ENCODE measurements around the gene RHOBTB1.
"Not testable (repeated sequence)": the region's sequence is repeated elsewhere in the genome, so short reads cannot be mapped to it uniquely, and the experiment has no call there.

Gene RHOBTB1

DNA sequence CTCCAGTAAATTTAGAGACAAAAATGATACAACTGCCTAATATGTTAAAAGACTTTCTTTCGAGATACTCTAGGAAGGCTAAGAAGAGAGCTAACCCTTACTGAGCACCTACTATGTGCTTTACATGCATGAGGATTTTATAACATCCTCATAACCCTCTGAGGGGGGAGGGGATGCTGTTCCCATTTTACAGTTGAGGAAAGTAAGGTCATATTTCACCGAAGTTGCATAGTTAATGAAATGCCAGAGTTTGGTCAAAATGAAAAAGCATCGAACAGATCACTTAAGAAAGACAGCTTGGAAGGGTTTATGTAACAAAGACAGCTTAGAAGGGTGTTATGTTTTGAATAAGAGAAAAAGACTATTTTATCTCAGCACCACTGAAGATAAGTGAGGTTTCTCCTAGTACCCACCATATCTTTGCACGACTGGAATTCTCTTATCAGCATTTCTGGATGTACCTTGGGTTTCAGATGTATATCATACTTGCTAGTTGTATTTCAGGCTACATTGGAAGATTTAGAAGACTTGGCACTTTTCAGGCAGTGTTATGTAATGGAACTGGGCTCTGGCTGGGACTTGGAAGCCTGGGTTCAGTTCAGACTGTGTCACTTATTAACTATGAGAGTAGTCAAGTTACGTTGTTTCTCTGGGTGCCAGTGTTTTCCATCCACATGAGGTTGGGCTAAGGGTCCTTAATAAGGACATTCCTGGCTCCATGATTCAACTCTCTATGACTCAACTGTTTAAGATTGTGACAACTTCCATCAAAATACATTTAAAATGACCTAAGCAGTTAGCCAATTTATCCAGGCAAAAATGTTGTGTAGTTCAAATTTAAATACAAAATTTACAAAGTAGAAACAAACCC is 6.0 kb downstream of the RHOBTB1 start:
- DNase-seq: no peak

- no peak for DNase-seq
Observed at GRCh38 chr10:60937022-60937421, 7.0 kb downstream of the RHOBTB1 start.

- no peak for DNase-seq
Observed at GRCh38 chr10:60934215-60935175, 9.5 kb downstream of the RHOBTB1 start.

GRCh38 chr10:60932756-60933155 is 11.2 kb downstream of the RHOBTB1 start:
- DNase-seq: no peak

DNA sequence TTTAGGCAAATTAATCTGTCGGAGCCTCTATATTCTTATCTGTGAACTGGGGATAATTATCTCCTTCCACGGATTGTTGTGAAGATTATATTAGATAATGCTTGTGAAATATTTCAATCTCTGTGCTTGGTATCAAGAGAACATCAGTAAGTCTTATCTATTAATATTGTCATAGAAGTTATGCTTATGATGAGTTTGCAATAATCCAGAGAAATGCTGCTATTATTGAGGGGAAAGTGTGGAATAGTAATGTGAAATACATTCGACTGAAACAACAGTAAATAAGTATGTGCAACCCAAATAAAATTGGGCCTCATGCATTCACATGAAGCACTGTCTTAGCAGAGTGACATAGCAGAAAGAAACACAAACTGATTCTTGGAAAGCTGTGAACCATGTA is 13.7 kb downstream of the RHOBTB1 start:
- DNase-seq: no peak

GRCh38 chr10:60921633-60922032 is 22.4 kb downstream of the RHOBTB1 start:
- no peak for DNase-seq

DNA sequence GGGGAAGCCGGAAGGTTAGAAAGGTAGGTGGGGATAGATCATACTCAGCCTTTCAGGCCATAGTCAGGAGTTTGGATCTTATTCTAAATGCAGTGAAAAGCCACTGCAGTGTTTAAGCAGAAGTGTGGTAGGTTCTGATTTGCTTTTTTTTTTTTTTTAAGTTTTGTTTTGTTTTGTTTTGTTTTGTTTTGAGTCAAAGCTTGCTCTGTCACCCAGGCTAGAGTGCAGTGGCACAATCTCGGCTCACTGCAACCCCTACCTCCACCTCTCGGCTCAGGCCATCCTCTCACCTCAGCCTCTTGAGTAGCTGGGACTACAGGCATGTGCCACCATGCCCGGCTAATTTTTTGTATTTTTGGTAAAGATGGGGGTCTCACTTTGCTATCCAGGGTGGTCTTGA is 23.5 kb downstream of the RHOBTB1 start:
- DNase-seq: no peak

DNA sequence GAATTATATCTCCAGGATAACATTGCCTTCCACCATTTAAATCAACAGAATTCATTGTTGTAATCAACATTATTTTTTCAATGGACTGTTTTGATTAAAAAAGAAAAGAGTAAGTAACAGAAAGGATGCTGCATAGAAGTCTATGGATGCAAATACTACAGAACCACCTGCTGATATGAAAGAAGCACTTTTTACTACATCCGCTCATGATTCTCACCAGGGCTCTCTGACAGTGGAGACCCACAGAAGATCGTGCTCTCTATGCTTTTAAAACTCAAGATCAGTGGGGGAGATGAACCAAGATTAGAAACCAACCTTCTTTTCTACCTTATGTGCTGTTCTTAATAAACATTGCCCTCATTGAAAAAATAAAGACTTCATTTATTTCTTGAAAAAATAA is 24.4 kb downstream of the RHOBTB1 start:
- no peak for DNase-seq

DNA sequence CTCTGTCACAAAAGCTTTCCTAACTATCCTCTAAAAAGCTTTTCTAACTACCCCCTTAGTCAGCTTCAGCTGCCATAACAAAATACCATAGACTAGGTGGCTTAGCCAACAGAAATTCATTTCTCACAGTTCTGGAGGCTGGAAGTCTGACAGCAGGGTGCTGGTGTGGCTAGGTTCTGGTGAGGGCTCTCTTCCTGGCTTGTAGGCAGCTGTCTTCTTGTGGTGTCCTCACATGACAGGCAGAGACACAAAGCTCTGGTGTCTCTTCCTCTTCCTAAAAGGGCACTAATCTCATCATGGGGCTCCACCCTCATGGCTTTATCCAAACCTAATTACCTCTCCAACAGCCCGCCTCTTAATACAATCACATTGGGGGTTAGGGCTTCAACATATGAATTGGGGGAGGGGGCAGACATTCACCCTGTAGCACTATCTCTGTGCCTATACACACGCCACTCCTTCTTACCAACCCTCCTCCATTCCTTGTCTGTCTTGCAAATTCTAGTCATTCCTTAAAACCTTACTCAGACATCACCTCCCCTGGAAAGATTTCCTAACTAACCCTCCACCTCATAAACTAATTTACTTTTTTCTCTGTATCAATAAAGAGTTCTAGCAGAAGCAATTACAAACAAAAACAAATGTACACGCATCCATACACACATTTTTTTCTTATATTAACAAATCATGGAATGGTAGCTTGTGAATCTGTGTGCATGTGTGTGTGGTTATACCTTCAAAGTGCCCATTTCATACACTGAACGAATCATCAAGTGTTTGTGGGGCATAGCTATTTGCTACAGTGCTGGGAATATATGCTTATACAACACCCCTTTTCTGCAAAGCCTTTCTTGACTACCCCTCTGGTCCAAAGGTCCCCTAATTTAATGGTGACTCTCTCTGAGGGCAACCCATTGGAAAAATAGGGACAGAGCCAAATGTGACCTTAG is 26.4 kb downstream of the RHOBTB1 start:
- DNase-seq: no peak

DNA sequence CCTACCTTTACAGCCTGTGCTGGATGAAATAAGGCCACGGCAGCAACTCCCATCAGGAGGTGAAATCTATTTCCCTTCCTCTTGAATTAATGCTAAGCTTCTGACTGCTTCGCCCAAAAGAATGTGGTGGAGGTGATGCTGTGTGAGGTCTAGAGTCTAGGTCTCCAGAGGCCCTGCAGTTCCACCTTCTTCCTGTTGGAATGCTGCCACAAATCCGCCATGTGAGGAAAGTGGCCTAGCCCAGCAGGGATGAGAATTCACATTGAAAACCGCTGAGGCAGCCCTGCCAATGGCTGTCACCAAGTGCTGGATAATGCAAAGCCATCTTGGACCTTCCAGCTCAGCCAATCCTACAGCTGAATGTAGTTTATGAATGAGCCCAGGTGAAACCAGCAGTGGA is 28.0 kb downstream of the RHOBTB1 start:
- DNase-seq: no peak

- no peak for DNase-seq
Observed at GRCh38 chr10:60914690-60915141, 29.3 kb downstream of the RHOBTB1 start.

DNA sequence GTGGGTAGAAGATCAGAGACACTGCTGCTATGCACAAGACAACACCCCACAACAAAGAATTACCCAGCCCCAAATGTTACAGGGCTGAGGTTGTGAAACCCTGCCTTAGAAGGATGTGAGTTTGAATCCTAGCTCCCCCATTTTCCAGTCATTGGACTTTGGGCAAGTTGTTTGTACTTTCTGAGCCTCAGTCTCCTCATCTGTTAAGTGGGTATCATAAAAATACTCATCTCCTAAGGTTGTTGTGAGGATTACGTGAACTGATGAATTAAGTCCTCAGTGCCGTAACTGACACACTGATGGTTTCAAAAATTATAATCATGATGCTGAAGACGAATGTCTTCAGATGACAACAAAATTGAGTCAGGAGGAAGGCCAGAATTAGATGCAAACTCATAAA is 30.3 kb downstream of the RHOBTB1 start:
- DNase-seq: no peak

DNA sequence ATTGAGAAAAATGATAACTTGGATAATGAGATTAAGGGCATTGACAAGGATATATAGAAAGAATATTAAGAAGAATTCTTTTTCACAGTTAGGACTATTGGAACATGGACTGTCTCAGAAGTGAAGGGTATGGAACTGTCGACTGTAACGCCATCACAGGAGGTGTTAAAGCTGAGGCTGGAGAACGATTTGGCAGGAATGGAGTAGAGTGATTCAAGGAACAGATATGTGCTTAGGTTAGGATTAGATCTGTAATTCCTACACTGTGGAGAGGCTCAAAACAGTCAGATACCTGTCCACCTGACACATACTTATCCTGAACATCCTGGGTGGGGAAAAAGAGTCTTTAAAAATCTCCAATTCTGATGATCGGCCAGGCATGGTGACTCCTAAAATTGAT is 30.9 kb downstream of the RHOBTB1 start:
- DNase-seq: no peak

- DNase-seq: no peak
Observed at GRCh38 chr10:60911715-60912114, 32.3 kb downstream of the RHOBTB1 start.

DNA sequence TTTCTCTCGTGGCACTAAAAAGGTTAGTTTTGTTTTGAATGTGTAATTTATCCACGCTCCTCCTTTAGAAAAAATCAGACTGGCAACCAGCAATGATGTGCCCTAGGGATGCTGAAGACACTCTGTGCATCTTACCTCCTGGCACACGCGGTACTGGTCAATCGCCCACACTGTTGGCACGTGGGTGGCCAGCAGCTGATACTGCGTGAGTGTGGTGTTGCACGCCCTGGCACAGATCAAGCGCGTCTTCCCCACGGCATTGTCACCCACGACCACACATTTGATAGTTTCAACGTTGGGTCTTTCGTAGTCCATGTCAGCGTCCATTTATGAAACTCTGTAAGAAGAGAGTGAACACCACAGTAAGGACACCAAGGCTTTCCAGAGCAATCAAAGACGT is 32.8 kb downstream of the RHOBTB1 start:
- DNase-seq: no peak

DNA sequence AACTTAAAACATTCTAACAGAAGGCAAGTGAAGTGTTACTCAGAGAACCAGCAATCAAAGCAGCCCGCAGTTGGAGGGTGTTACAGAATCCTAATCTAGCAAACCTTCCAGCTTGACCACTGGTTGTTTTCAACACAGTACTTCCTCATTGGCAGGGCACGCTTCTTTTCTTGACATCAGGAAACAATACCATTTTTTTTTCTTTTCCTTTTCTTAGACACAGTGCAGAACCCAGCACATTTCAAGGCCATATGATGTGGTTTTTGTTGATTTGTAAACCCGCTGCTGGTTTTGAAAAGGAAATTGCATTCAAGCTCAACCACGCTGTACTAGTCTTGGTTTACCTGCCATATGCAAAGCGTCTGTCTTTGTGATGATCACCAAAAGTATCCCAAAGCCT is 33.4 kb downstream of the RHOBTB1 start:
- no peak for DNase-seq

- no peak for DNase-seq
Observed at GRCh38 chr10:60908896-60909295, 35.1 kb downstream of the RHOBTB1 start.

GRCh38 chr10:60908031-60908430 is 36.0 kb downstream of the RHOBTB1 start:
- no peak for DNase-seq

DNA sequence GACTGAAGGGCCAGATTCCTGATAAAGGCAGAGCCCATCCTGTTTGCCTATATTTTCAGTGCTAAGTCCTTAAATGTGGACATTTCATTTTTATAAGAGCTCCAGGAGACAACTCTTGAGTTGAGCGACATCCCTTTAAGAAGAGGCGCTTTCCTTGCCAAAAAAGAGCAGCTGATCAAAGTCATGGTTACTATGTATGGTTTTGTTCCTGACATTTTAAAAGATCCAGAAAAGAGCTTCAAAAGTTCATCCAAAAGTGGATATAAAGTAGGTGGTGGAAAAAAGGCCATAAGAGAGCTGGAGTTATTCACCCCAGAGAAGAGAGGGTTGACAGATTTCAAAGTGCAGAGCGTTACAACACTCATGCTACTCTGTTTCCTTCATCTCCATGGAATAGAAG is 36.7 kb downstream of the RHOBTB1 start:
- no peak for DNase-seq

- DNase-seq: not testable (repeated sequence)
Observed at GRCh38 chr10:60906825-60907224, 37.2 kb downstream of the RHOBTB1 start.

DNA sequence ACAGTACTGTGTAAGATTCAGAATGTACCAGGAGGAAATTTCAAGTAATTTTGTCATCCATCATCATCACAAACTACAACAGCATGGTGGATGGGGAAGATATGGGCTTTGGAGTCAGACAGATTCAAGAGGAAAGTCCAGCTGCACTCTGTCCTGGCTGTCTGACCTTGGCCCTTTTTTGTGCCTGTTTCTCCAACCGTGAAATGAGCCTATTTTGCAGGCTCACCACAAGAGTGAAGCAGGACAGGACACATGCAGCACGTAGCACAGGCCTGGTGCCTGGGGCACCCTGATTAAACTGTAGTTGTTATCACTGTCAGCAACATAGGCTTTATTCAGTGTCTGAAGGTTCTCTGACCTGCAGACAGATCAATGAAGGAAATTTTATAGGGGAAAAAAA is 37.6 kb downstream of the RHOBTB1 start:
- DNase-seq: no peak

GRCh38 chr10:60905580-60905979 is 38.4 kb downstream of the RHOBTB1 start:
- no peak for DNase-seq

GRCh38 chr10:60903096-60903495 is 40.9 kb downstream of the RHOBTB1 start:
- no peak for DNase-seq
